WERI-Rb-1 (cell line): ENCODE measurements around the gene CDKN1B.

Source experiments
- DNase-seq: peaks from one replicate; pipeline ENCODE4 v3.0.0-alpha.2; 2020
- H3K27ac ChIP-seq: fragments of 250-450 bp; sonication (Bioruptor Pico); 2 replicates; pipeline ENCODE4 v1.5.1; 2020; ENCODE audit warnings: mild to moderate bottlenecking, moderate library complexity
- H3K27me3 ChIP-seq: fragments of 250-450 bp; sonication (Bioruptor Pico); 2 replicates; pipeline ENCODE4 v1.5.1; 2021; ENCODE audit warnings: mild to moderate bottlenecking, low read depth, moderate library complexity; ENCODE audit not compliant: insufficient read depth, severe bottlenecking
- H3K36me3 ChIP-seq: fragments of 250-450 bp; sonication (Bioruptor Pico); 2 replicates; pipeline ENCODE4 v1.5.1; 2020; ENCODE audit warnings: mild to moderate bottlenecking, moderate library complexity
- H3K4me3 ChIP-seq: 2 replicates; pipeline ENCODE4 v1.5.1; 2011; ENCODE audit warnings: low read depth, mild to moderate bottlenecking, control low read depth, low read length
- H3K9me3 ChIP-seq: fragments of 250-450 bp; sonication (Bioruptor Pico); 2 replicates; pipeline ENCODE4 v1.5.1; 2021; ENCODE audit warnings: mild to moderate bottlenecking, moderate library complexity; ENCODE audit not compliant: severe bottlenecking
- CTCF ChIP-seq: IDR thresholded peaks from 2 replicates; pipeline ENCODE4 v1.5.1; 2011; ENCODE audit warnings: low read depth, mild to moderate bottlenecking, control low read depth, inconsistent platforms, low read length

Gene CDKN1B

GRCh38 chr12:12741660-12742059 is 24.5 kb downstream of the CDKN1B start:
- Histone ChIP-seq H3K36me3 (no peaks in the 10 kb centered on the region), H3K4me3 (no peak overlapping the region), H3K27me3 (no peaks in the 10 kb centered on the region), H3K9me3 (no peaks in the 10 kb centered on the region), H3K27ac (peak overlapping the region; percentile 22)
- no peak for DNase-seq
- TF ChIP-seq CTCF = no peak

DNA sequence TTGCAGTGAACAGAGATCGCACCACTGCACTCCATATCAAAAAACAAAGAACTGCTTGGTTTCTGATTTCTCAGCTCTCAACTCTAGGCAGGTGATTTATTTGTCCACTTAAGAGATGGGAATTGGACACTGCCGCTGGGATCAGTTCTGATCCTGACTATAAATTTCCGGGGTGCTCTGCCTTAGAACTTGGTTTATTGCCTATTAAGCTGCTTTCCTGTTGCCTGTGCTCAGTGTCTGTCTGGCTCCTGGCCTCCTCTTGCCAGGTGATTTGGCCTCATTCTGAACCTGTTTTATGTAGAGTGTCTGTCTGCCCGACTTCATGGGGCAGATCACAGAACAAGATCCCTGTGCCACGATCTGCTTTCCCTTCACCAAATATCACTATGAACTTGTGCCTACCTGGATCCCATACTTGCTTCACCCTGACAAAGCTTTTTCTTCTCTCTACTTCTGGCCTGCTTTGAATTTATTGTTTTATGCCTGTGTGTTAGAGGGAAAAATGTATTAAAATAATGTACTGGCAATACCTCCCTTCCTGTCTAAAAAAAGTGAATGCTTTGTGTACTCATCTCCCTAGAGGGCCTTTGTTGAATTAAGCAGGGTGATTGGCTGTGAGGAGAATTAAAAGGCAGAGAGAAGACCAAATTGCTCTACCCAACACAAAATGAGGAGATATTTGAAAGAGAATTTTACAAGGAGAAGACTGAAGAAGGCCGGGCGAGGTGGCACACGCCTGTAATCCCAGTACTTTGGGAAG is 27.6 kb downstream of the CDKN1B start:
- H3K27ac ChIP-seq = peak overlapping the region; percentile 89
- no peaks in the 10 kb centered on the region for H3K27me3 ChIP-seq
- H3K4me3 ChIP-seq = no peak overlapping the region
- H3K9me3 ChIP-seq = no peaks in the 10 kb centered on the region
- no peaks in the 10 kb centered on the region for H3K36me3 ChIP-seq
- peak; percentile 68 for DNase-seq
- no peak for TF ChIP-seq CTCF

DNA sequence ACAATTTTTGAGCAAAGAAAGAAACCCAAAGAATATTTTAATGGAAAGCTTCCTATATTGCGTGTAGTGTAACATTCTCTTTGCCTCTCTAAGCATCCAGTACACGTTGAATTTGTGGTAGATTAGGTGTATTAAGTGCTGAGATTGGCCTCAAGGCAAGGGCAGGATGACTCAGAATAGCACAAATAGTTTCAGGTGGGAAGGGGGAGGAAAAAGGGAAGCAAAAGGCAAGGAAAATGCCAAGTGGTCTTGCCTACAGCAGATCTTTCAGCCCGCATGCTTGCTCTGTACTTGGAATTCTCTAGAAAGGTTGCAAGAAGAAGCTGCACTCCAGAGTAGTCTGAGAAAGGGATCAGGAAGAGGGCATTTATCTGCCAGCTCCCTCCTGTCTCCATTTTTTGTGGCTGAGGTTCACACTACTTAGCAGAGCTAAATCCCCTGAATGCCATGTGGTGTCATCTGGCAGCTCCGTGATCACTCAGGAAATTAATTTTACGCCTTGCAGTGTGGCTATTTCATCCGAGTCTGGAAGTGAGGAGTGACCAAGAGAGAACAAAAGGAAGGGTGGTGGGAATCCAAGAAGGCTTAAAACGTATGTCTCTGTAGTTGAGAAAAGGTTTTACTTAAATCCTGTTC is 28.5 kb downstream of the CDKN1B start:
- H3K36me3 ChIP-seq = no peaks in the 10 kb centered on the region
- H3K4me3 ChIP-seq = no peak overlapping the region
- DNase-seq = peak; percentile 88
- no peak for TF ChIP-seq CTCF
- H3K27ac ChIP-seq = peak overlapping the region; percentile 89
- no peaks in the 10 kb centered on the region for H3K9me3 ChIP-seq
- no peaks in the 10 kb centered on the region for H3K27me3 ChIP-seq

DNA sequence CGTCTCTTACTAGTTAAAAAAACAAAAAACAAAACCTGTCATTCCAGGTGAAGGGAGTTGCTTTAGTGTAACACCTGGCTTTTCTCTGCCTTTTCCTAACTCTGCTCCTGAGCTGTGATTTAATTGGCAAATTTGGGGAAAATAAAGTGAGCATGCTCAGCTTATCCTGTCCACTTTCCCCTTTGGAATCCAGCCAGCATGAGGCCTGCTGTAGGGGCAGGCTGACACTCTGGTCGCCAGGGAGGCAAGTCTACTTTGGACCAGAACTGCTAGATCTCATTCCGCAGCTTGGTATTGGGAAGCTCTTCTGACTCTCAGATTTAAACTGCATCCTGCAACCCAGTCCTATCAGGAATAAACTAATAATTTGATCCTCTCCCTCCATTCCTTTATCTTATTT is 30.1 kb downstream of the CDKN1B start:
- H3K27ac ChIP-seq = peak overlapping the region; percentile 6; the same call in 1 of the 2 replicates
- TF ChIP-seq CTCF = no peak
- H3K36me3 ChIP-seq = no peaks in the 10 kb centered on the region
- no peak overlapping the region for H3K4me3 ChIP-seq
- no peak for DNase-seq
- H3K27me3 ChIP-seq = no peaks in the 10 kb centered on the region
- no peaks in the 10 kb centered on the region for H3K9me3 ChIP-seq

DNA sequence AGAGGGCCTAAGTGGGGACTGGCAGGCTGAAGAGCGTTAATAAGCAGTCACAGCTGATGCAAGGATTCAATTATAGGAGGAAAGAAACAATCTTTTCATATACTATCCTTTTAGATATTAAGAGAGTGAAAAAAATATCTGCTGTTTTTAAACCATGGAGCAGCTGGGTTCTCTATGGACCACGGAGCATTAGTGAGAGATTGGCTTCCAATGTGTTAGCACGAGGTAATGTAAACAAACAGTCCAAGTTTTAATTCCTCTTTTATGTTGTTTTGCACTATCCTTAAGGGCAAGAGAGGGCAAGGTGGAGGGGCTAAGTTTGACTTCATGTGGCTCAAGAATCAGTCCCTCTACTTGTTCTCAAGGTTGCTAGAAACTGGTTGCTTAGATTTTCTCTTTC is 30.9 kb downstream of the CDKN1B start:
- Histone ChIP-seq H3K27ac (no peak overlapping the region), H3K27me3 (no peaks in the 10 kb centered on the region), H3K36me3 (no peaks in the 10 kb centered on the region), H3K9me3 (no peaks in the 10 kb centered on the region), H3K4me3 (no peak overlapping the region)
- no peak for TF ChIP-seq CTCF
- no peak for DNase-seq
